ENCODE data around the gene FOXA3. TPM values are rescaled to one million over a fixed set of nuclear protein-coding genes. Genes with fewer than 3 reads are reported as not detected.

FOXA3 gene
- total and polyA plus RNA-seq, 10 of the 15 experiments (the other 5 are each of a cell fraction or from before 2014, with no cell fraction given): 0.04 to 0.83 (median 0.11) TPM; not detected in 5

DNA sequence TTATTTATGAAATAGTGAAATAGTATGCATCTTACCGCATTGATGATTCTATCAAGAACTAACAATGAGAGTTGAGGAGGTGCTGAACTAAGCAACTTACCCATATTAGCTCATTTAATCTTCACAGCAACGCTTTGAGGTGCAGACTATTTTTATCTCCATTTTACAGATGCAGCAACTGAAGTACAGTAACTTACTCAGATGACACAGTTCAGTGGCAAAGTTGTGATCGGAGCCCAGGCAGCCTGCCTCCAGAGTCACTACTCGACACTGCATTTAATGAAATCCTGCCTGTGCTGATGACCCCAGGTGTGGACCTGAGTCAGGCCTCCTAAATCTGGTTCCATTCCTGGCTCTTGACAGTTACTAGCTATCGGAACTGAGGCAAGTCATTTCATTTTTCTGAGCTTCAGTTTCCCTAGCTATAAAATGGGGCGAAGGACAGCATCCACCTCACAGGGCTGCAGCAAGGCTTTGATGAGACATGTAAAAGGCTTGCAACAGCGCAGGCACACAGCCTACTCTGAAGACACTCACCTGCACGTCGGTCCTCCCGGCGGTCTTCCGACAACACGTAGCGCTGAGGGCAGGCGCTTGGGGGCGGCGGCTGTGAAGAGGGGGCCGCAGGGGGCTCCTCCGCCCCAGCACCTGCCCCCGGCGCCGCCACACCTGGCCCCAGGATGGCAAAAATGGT lies 36.8 kb downstream of the FOXA3 start:
- DNase-seq (ENCODE audit: low read depth, low spot score): no peak
- TF ChIP-seq, protein P1, sequence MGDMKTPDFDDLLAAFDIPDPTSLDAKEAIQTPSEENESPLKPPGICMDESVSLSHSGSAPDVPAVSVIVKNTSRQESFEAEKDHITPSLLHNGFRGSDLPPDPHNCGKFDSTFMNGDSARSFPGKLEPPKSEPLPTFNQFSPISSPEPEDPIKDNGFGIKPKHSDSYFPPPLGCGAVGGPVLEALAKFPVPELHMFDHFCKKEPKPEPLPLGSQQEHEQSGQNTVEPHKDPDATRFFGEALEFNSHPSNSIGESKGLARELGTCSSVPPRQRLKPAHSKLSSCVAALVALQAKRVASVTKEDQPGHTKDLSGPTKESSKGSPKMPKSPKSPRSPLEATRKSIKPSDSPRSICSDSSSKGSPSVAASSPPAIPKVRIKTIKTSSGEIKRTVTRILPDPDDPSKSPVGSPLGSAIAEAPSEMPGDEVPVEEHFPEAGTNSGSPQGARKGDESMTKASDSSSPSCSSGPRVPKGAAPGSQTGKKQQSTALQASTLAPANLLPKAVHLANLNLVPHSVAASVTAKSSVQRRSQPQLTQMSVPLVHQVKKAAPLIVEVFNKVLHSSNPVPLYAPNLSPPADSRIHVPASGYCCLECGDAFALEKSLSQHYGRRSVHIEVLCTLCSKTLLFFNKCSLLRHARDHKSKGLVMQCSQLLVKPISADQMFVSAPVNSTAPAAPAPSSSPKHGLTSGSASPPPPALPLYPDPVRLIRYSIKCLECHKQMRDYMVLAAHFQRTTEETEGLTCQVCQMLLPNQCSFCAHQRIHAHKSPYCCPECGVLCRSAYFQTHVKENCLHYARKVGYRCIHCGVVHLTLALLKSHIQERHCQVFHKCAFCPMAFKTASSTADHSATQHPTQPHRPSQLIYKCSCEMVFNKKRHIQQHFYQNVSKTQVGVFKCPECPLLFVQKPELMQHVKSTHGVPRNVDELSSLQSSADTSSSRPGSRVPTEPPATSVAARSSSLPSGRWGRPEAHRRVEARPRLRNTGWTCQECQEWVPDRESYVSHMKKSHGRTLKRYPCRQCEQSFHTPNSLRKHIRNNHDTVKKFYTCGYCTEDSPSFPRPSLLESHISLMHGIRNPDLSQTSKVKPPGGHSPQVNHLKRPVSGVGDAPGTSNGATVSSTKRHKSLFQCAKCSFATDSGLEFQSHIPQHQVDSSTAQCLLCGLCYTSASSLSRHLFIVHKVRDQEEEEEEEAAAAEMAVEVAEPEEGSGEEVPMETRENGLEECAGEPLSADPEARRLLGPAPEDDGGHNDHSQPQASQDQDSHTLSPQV (IDR thresholded peaks at IDR 0.05): no peak
- no peak for TF ChIP-seq POLR2AphosphoS2 (IDR thresholded peaks at IDR 0.05; ENCODE audit: low read depth, low read length)
- TF ChIP-seq USF1 (IDR thresholded peaks at IDR 0.05; ENCODE audit: borderline replicate concordance, extremely low read length, insufficient read depth, low read depth, low read length): no peak
- no peak for TF ChIP-seq ASH2L (IDR thresholded peaks at IDR 0.05; ENCODE audit: borderline replicate concordance, low read depth)
- no peak for TF ChIP-seq JUNB (IDR thresholded peaks at IDR 0.05)
- TF ChIP-seq CREB1 (IDR thresholded peaks at IDR 0.05; ENCODE audit: low read depth): no peak
- no peak for TF ChIP-seq RFX5 (IDR thresholded peaks at IDR 0.05; ENCODE audit: low read depth, low read length)
- TF ChIP-seq RAD51 (IDR thresholded peaks at IDR 0.05): no peak
- TF ChIP-seq ZNF274 (IDR thresholded peaks at IDR 0.05; ENCODE audit: insufficient read depth, insufficient read length): no peak
- no peak for TF ChIP-seq CHD4 (IDR thresholded peaks at IDR 0.05)
- no peak for TF ChIP-seq JUND (IDR thresholded peaks at IDR 0.05; ENCODE audit: low read depth, low read length)
- ChIA-PET CTCF (interaction anchor here (0.6 to 3.6 kb wide), 4 partner anchors 19 to 106 kb away, joined by 3 to 18 read pairs (median 3); no protein-coding TSS in a partner anchor), RAD21 (ENCODE audit: unreplicated experiment) (interaction anchor here (0.9 to 1.4 kb wide), 4 partner anchors 15 to 84 kb away, joined by 3 to 5 read pairs (median 3); partner anchors contain the start of genes FOXA3, IRF2BP1 and SYMPK), SMC1A (ENCODE audit: uncharacterized antibody, unreplicated experiment) (interaction anchor here (1.6 kb wide), 1 partner anchor 94 kb away, joined by 3 read pairs; the partner anchor contains the start of gene CCDC61), POLR2A (interaction anchor here (0.9 to 3.7 kb wide), 6 partner anchors 9 to 94 kb away, joined by 4 to 23 read pairs (median 5); partner anchors contain the start of genes CCDC61, FOXA3, IRF2BP1 and SYMPK)
- H3K4me3 ChIP-seq: peak overlapping the region; percentile 98
- intact Hi-C loops (cut with micrococcal nuclease; ENCODE audit: unreplicated experiment): loop anchor here (5.0 kb wide), 1 partner anchor 84 kb away; the partner anchor contains the start of gene RSPH6A
- H3K9me3 ChIP-seq (replicated peaks; ENCODE audit: control insufficient read depth, insufficient read depth, low read length): no peaks in the 10 kb centered on the region
- H3K27ac ChIP-seq (ENCODE audit: control insufficient read depth, insufficient read depth): no peak overlapping the region
- H3K27me3 ChIP-seq (replicated peaks in 1 of 2; ENCODE audit: control insufficient read depth in 2 of 2, insufficient read depth in 2 of 2, low read length in 1 of 2): no peaks in the 10 kb centered on the region
- peaks cover 10% of the 10 kb centered on the region for H3K4me1 ChIP-seq (ENCODE audit: control insufficient read depth, insufficient read depth, low read length)
- 95% methylated on average over 22 of the region's 22 CpGs for WGBS (ENCODE audit: insufficient coverage, insufficient replicate concordance, low lambda C conversion rate, missing lambda C conversion rate)
- no peak overlapping the region for H2AFZ ChIP-seq (ENCODE audit: control insufficient read depth, low read depth, low read length)
- no peaks in the 10 kb centered on the region for H4K20me1 ChIP-seq (ENCODE audit: control insufficient read depth, insufficient read depth)
- H3K36me3 ChIP-seq (ENCODE audit: control insufficient read depth in 2 of 2, insufficient read depth in 2 of 2, low read length in 1 of 2): no peaks in the 10 kb centered on the region; a peak in 2 of 4 replicates
- H3K79me2 ChIP-seq (ENCODE audit: control insufficient read depth, insufficient read depth, low read length): peaks cover 8% of the 10 kb centered on the region
- H3K4me2 ChIP-seq (ENCODE audit: control insufficient read depth, insufficient read depth): peak overlapping the region; percentile 73
- no peak for ATAC-seq
- BruUV-seq (replicated peaks): no TSS peak
- in situ Hi-C loops (cut with MboI): no loop called here
- no peak for FAIRE-seq
- H3K9ac ChIP-seq (ENCODE audit: control insufficient read depth, insufficient read depth, low read length): no peak overlapping the region

All from GM12878 (cell line).